ENCODE measurements around the gene BACH2.

Gene BACH2

DNA sequence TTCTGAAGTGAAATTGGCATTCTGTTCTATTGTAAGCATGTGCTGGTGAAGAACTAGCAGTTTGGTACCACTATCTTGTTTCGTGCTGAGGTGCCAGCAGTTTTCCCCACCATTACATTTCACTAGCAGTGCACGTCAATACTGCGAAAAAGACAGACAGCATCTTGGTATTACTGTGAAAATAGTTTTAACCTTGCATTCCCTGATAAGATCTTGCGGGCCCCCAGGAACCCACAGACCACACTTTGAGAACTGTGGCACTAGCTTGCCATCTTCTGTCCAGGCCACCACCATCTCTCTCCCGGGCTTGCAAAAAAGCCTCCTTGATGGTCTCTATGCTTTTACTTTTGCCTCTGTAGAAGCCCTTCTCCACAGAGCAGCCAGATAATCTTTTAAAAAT, 185.7 kb downstream of the BACH2 start:
- no peaks in the 10 kb centered on the region for H3K36me3 ChIP-seq (ENCODE audit: control insufficient read depth, insufficient read depth, low read length)
- H3K9ac ChIP-seq (ENCODE audit: low read length), result no peak overlapping the region
- no peaks in the 10 kb centered on the region for H3K27me3 ChIP-seq (ENCODE audit: control insufficient read depth, insufficient read depth, low read length)
- no peak overlapping the region for H3K4me3 ChIP-seq (ENCODE audit: low read length)
- H3K9me3 ChIP-seq (ENCODE audit: control insufficient read depth, low read length), result no peaks in the 10 kb centered on the region
- no peaks in the 10 kb centered on the region for H3K4me1 ChIP-seq (ENCODE audit: control insufficient read depth, insufficient read depth, low read length)

DNA sequence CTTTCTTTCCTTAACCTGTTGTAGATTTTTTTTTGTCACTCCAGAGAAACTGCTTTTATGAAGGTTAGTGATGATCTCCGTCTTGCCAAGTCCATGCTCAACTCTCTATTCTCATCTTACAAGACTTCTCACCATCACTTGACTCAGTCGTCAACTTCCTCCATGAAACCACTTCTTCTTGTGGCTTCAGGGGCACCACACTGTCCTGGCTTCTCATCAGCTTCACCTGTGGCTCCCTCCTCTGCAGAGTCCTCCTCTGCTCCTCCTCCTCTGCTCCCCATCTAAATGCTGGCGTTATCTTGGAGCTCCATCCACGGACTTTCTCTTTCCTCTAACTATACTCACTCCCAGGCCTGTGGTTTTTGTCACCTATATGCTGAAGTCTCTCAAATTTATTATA, 187.5 kb downstream of the BACH2 start:
- no peak overlapping the region for H3K4me3 ChIP-seq (ENCODE audit: low read length)

DNA sequence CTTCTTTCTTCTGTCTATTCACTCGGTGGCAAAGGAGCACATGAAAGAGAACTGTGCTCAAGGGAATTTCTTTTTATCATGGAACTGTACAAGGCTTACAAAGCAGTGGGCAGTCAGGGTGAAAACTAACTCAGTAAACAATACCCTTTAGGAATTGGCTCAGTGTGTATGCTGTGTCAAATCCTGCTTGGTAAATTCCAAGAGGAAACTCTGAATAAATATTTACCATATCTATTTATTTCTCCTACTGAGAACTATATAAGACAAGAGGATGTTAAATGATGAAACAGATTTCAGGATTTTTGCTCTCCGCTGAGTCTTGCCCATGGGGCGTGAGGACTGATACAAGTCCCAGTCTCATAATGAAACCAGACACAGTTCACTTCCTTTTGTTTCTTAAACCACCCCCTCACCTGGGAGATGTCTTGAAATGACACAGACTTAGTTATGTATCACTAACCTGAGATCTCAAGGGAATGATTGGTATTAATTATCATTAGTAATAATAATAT, 188.8 kb downstream of the BACH2 start:
- Histone ChIP-seq H3K27me3 (ENCODE audit: control insufficient read depth, insufficient read depth, low read length) (no peaks in the 10 kb centered on the region), H3K4me1 (ENCODE audit: control insufficient read depth, insufficient read depth, low read length) (no peaks in the 10 kb centered on the region), H3K36me3 (ENCODE audit: control insufficient read depth, insufficient read depth, low read length) (no peaks in the 10 kb centered on the region), H3K9me3 (ENCODE audit: control insufficient read depth, low read length) (no peaks in the 10 kb centered on the region), H3K4me3 (ENCODE audit: low read length) (no peak overlapping the region), H3K9ac (ENCODE audit: low read length) (no peak overlapping the region)

More for the DNA sequence above, 187.5 kb downstream of the BACH2 start:
- Histone ChIP-seq H3K27me3 (ENCODE audit: control insufficient read depth, insufficient read depth, low read length) (no peaks in the 10 kb centered on the region), H3K36me3 (ENCODE audit: control insufficient read depth, insufficient read depth, low read length) (no peaks in the 10 kb centered on the region), H3K9me3 (ENCODE audit: control insufficient read depth, low read length) (no peaks in the 10 kb centered on the region), H3K9ac (ENCODE audit: low read length) (no peak overlapping the region), H3K4me1 (ENCODE audit: control insufficient read depth, insufficient read depth, low read length) (no peaks in the 10 kb centered on the region)

DNA sequence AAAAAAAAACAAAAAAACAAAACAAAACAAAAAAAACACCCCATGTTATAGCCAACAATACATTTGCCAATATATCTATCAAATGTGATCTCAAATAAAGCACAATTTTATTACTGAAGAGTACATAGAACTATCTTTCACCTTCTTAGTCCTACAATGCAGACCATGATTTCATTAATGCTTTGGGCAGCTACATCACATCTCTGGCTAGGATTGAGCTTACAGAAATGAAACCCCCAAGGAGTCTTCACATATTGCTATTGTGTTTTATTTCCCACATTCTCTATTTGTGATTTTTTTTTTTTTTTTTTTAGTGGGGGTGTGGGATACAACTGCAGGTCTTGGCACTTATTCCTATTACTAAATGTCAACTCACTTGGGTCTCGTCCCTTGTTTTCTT, 189.3 kb downstream of the BACH2 start:
- no peaks in the 10 kb centered on the region for H3K36me3 ChIP-seq (ENCODE audit: control insufficient read depth, insufficient read depth, low read length)
- no peaks in the 10 kb centered on the region for H3K9me3 ChIP-seq (ENCODE audit: control insufficient read depth, low read length)
- H3K4me3 ChIP-seq (ENCODE audit: low read length), result no peak overlapping the region
- H3K27me3 ChIP-seq (ENCODE audit: control insufficient read depth, insufficient read depth, low read length), result no peaks in the 10 kb centered on the region
- H3K9ac ChIP-seq (ENCODE audit: low read length), result no peak overlapping the region
- no peaks in the 10 kb centered on the region for H3K4me1 ChIP-seq (ENCODE audit: control insufficient read depth, insufficient read depth, low read length)

DNA sequence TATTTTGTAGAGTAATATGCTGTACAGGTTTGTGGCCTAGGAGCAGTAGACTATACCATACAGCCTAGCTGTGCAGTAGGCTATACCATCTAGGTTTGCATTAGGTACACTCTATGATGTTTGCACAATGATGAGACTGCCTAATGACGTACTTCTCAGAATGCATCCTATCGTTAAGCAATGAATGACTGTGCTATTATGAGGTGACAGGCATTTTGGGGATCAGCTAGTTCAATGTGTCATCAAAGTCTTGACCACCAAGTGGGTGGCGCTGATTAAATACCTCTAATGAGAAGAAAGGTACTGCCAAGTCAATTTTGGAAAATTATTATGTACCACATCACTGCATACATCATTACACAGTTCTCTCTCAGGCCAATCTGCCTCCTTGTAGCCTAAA, 190.2 kb downstream of the BACH2 start:
- H3K4me1 ChIP-seq (ENCODE audit: control insufficient read depth, insufficient read depth, low read length), result no peaks in the 10 kb centered on the region
- H3K36me3 ChIP-seq (ENCODE audit: control insufficient read depth, insufficient read depth, low read length), result no peaks in the 10 kb centered on the region
- H3K9me3 ChIP-seq (ENCODE audit: control insufficient read depth, low read length), result no peaks in the 10 kb centered on the region
- no peaks in the 10 kb centered on the region for H3K27me3 ChIP-seq (ENCODE audit: control insufficient read depth, insufficient read depth, low read length)
- H3K9ac ChIP-seq (ENCODE audit: low read length), result no peak overlapping the region
- H3K4me3 ChIP-seq (ENCODE audit: low read length), result no peak overlapping the region

DNA sequence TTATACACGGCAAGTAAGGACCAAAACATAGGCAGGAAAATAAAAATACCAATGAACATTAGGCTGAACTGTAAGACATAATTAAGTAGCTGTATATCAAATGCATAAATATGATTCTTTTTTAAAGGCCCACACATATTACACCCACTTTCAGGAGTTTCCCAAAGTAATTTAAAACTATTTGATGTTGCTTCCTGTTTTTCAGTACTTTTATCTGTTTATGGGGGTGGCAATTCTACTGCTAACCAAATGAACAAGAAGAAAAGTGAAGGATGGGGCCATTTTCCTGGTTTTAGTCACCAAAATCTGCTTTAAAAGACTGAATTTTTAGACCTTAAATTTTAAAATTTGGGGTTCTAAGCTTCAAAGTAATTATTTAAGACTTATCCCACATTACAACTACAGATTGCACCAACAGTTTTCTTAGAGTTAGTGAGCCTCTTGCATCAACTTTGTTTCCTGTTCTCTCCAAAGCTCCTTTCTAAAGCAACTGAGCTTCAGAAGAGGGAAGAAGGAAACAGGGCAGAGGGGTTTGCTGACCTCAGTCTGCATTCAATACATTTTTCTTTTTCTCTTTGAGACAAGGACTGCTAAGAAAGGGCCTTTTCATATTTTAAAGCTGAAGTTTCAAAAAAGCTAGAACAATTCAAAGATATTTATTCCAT, 191.0 kb downstream of the BACH2 start:
- H3K9me3 ChIP-seq (ENCODE audit: control insufficient read depth, low read length), result no peaks in the 10 kb centered on the region
- no peak overlapping the region for H3K4me3 ChIP-seq (ENCODE audit: low read length)
- H3K4me1 ChIP-seq (ENCODE audit: control insufficient read depth, insufficient read depth, low read length), result no peaks in the 10 kb centered on the region
- H3K9ac ChIP-seq (ENCODE audit: low read length), result no peak overlapping the region
- no peaks in the 10 kb centered on the region for H3K36me3 ChIP-seq (ENCODE audit: control insufficient read depth, insufficient read depth, low read length)
- no peaks in the 10 kb centered on the region for H3K27me3 ChIP-seq (ENCODE audit: control insufficient read depth, insufficient read depth, low read length)

DNA sequence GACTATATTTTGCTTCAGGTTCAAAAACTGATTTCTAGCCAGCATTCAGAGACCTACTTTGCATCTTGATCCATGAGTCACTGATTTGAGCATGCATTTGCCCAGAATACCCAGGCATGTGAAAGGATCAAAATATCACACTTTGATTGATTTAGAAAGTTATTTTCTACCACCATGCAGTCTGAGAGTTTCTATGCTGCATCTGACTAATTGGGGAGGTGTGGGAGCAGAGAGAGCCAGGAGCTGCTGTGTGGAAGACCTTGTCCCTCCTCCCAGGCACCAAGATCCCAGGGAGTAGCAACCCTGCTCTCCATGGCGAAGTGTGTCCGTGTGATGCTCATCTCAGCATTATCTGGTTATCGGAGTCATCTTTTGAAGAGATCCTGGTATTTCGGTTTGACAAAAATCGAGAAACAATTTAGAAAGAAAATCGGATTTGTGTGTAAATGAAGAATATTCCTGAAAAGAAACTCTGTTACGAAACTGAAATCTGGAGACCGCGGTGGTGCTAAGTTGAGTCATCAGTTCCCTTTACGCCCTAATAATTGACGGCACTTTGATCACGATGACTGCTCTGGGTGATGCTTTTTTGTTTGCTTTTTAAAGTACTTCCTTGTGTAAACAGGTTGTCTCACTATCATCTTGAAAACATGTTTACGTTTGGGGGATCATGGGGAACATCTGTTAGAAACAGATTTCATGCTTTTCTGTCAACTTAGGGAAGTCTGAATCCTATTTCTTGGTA, 193.4 kb downstream of the BACH2 start:
- no peak overlapping the region for H3K9ac ChIP-seq (ENCODE audit: low read length)

DNA sequence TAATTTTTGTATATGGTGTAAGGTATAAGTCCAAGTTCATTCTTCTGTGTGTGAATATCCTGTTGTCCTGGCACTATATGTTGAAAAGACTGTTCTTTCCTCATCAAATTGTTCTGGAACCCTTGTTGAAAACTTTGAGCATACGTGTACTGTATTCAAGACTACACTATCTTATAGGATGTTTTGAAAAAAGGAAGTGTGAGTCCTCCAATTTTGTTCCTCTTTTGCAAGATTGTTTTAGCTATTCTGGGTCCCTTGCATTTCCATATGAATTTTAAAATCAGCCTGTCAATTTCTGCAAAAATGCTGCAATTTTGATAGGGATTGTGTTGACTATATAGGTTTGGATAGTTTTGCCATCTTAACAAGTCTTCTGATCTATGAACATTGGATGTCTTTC, 195.2 kb downstream of the BACH2 start:
- Histone ChIP-seq H3K36me3 (ENCODE audit: control insufficient read depth, insufficient read depth, low read length) (no peaks in the 10 kb centered on the region), H3K4me1 (ENCODE audit: control insufficient read depth, insufficient read depth, low read length) (no peaks in the 10 kb centered on the region), H3K9ac (ENCODE audit: low read length) (no peak overlapping the region), H3K9me3 (ENCODE audit: control insufficient read depth, low read length) (no peaks in the 10 kb centered on the region), H3K4me3 (ENCODE audit: low read length) (no peak overlapping the region), H3K27me3 (ENCODE audit: control insufficient read depth, insufficient read depth, low read length) (no peaks in the 10 kb centered on the region)

More for the DNA sequence above, 193.4 kb downstream of the BACH2 start:
- Histone ChIP-seq H3K4me1 (ENCODE audit: control insufficient read depth, insufficient read depth, low read length) (no peaks in the 10 kb centered on the region), H3K36me3 (ENCODE audit: control insufficient read depth, insufficient read depth, low read length) (no peaks in the 10 kb centered on the region), H3K9me3 (ENCODE audit: control insufficient read depth, low read length) (no peaks in the 10 kb centered on the region), H3K27me3 (ENCODE audit: control insufficient read depth, insufficient read depth, low read length) (no peaks in the 10 kb centered on the region), H3K4me3 (ENCODE audit: low read length) (no peak overlapping the region)

DNA sequence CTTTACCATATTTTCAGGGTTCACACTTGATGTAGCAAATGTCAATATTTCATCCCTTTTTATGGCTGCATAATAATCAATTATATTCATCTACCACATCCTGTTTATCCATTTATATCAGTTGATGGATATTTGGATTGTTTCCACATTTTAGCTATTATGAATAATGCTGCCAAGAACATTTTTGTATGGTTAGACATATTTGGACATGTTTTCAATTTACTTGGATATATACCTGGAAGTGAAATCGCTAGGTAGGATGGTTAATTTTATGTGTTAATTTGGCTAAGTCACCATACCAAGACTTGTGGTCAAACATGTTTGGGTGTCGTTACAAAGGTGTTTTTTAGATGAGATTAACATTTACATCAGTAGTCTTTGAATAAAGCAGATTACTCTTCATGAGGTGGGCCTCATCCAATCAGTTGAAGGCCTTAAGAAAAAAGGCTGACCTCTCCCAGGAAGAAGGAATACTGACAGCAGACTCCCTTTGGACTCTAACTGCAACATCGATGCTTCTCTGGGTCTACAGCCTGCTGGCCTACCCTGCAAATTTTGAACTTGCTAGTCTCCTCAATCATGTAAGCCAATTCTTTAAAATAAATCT, 196.5 kb downstream of the BACH2 start:
- no peaks in the 10 kb centered on the region for H3K4me1 ChIP-seq (ENCODE audit: control insufficient read depth, insufficient read depth, low read length)
- no peak overlapping the region for H3K9ac ChIP-seq (ENCODE audit: low read length)
- no peaks in the 10 kb centered on the region for H3K27me3 ChIP-seq (ENCODE audit: control insufficient read depth, insufficient read depth, low read length)
- no peaks in the 10 kb centered on the region for H3K36me3 ChIP-seq (ENCODE audit: control insufficient read depth, insufficient read depth, low read length)
- no peaks in the 10 kb centered on the region for H3K9me3 ChIP-seq (ENCODE audit: control insufficient read depth, low read length)
- H3K4me3 ChIP-seq (ENCODE audit: low read length), result no peak overlapping the region

DNA sequence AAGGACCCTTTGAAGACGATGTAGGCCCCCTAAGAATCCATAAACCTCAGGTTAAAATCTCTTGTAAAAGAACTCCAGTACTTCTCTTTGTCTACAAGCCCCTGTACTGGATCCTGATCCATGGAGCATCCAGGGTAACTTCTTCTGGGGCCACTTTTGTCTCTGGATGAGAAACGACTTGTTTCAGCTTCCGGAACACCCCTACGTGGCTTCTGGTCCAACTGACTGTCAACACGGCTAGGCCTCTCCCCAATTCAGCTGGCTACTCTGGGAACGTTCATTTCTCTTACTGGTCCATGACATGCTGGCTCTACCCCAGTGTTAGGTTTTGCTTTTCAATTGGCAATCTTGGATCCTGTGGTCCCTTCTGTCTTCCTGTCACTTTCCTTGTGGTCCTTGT, 198.0 kb downstream of the BACH2 start:
- no peaks in the 10 kb centered on the region for H3K9me3 ChIP-seq (ENCODE audit: control insufficient read depth, low read length)
- no peak overlapping the region for H3K4me3 ChIP-seq (ENCODE audit: low read length)
- H3K27me3 ChIP-seq (ENCODE audit: control insufficient read depth, insufficient read depth, low read length), result no peaks in the 10 kb centered on the region
- H3K36me3 ChIP-seq (ENCODE audit: control insufficient read depth, insufficient read depth, low read length), result no peaks in the 10 kb centered on the region
- no peak overlapping the region for H3K9ac ChIP-seq (ENCODE audit: low read length)
- no peaks in the 10 kb centered on the region for H3K4me1 ChIP-seq (ENCODE audit: control insufficient read depth, insufficient read depth, low read length)

DNA sequence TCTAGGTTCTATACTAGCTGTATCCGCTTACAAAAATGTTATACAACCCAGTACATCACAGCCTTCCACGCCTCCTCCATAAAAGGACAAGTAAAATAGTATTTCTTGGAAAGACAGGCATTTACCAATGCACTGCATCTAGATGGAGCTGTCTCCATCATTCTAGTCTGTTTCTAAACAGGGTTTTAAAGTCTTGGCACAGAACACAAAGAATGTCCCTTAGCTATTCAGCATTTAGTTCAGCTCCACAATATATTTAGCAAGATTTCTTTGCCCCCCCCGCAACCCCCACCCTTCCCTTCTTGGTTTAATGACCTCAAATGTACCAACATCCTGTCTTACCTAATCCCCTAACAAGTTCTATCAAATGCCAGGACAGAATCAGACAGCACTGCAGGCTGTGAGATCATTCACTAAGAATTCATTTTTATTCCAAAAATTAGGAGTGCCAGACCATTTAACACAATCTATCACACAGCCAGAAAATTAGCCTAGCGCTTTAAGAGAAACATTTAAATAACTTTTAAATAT, 198.6 kb downstream of the BACH2 start:
- Histone ChIP-seq H3K4me1 (ENCODE audit: control insufficient read depth, insufficient read depth, low read length) (no peaks in the 10 kb centered on the region), H3K4me3 (ENCODE audit: low read length) (no peak overlapping the region), H3K9ac (ENCODE audit: low read length) (no peak overlapping the region), H3K9me3 (ENCODE audit: control insufficient read depth, low read length) (no peaks in the 10 kb centered on the region), H3K36me3 (ENCODE audit: control insufficient read depth, insufficient read depth, low read length) (no peaks in the 10 kb centered on the region), H3K27me3 (ENCODE audit: control insufficient read depth, insufficient read depth, low read length) (no peaks in the 10 kb centered on the region)

DNA sequence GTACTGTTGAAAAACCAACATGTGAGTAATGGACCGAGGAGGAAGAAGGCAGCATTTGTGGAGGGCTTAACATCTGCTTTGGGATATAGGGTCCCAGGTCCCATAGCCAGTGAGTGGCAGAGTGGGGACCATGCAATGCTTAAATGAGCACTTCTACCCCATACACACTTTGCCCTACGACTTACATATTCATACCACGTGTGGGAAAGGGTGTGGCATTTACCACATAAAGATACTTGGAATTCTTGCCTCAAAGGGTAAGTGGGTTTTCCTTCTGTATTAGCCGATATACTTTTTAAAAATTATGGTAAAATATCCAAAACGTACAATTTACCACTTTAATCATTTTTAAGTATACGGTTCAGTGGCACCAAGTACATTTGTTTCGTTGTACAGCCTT, 199.3 kb downstream of the BACH2 start:
- Histone ChIP-seq H3K9me3 (ENCODE audit: control insufficient read depth, low read length) (no peaks in the 10 kb centered on the region), H3K27me3 (ENCODE audit: control insufficient read depth, insufficient read depth, low read length) (no peaks in the 10 kb centered on the region), H3K4me3 (ENCODE audit: low read length) (no peak overlapping the region), H3K9ac (ENCODE audit: low read length) (no peak overlapping the region), H3K4me1 (ENCODE audit: control insufficient read depth, insufficient read depth, low read length) (no peaks in the 10 kb centered on the region), H3K36me3 (ENCODE audit: control insufficient read depth, insufficient read depth, low read length) (no peaks in the 10 kb centered on the region)
